Measurements from ENCODE around the gene RASAL3. TPM values are rescaled to one million over a fixed set of nuclear protein-coding genes. Genes with fewer than 3 reads are reported as not detected.

The RASAL3 gene
- total RNA-seq, 1 experiment from 2014 or later: 1.1 TPM

DNA sequence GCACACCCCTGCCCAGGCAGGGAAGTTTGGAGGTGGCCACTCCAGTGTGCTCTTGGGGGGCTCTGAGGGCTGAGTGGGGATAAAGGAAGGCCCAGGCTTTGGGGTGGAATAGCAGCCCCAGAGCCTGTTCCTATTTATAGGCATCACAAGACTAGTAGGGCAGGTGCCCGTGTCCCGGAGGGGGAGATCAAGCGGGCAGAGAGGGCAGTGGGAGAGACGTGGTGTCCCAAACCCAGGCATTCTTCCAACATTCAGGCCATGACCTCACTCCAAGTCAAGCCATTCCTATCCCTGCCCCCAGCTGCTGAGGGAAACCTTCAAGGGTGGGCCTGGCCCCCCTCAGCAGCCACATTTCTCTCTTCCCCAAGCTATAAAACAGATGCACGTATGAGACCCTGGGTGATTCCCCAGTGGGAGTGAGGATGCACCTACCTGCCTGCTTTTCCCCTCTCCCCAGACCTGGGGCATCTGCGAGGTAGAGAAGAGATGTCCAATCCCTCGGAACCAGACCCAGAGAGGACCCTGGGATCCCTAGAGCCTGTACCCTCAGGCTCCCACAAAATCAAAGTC lies 18.5 kb downstream of the RASAL3 start:
- H3K36me3 ChIP-seq (ENCODE audit: insufficient read depth, low read length, poor library complexity, severe bottlenecking): no peaks in the 10 kb centered on the region
- POLR2A ChIA-PET (ENCODE audit: low non-redundant PET): no interaction called here
- intact Hi-C loops (cut with micrococcal nuclease; ENCODE audit: unreplicated experiment): no loop called here
- TF ChIP-seq, protein P1, sequence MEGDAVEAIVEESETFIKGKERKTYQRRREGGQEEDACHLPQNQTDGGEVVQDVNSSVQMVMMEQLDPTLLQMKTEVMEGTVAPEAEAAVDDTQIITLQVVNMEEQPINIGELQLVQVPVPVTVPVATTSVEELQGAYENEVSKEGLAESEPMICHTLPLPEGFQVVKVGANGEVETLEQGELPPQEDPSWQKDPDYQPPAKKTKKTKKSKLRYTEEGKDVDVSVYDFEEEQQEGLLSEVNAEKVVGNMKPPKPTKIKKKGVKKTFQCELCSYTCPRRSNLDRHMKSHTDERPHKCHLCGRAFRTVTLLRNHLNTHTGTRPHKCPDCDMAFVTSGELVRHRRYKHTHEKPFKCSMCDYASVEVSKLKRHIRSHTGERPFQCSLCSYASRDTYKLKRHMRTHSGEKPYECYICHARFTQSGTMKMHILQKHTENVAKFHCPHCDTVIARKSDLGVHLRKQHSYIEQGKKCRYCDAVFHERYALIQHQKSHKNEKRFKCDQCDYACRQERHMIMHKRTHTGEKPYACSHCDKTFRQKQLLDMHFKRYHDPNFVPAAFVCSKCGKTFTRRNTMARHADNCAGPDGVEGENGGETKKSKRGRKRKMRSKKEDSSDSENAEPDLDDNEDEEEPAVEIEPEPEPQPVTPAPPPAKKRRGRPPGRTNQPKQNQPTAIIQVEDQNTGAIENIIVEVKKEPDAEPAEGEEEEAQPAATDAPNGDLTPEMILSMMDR (conservative IDR thresholded peaks at IDR 0.05; ENCODE audit: low read depth, low read length): no peak
- no peak for TF ChIP-seq EZH2 (IDR thresholded peaks at IDR 0.05; ENCODE audit: borderline replicate concordance, low read depth, low read length, poor library complexity, severe bottlenecking)
- BruUV-seq (replicated peaks): no TSS peak
- no peaks in the 10 kb centered on the region for H3K9me3 ChIP-seq (ENCODE audit: low read depth, low read length, poor library complexity, severe bottlenecking)
- peaks cover 8% of the 10 kb centered on the region for H3K4me1 ChIP-seq (ENCODE audit: insufficient read depth, low read length, poor library complexity, severe bottlenecking)
- CTCF ChIA-PET: no interaction called here
- DNase-seq (ENCODE audit: low spot score): no peak
- no peak overlapping the region for H3K4me3 ChIP-seq (ENCODE audit: low read depth, low read length, poor library complexity, severe bottlenecking)
- no peak overlapping the region for H3K27ac ChIP-seq (ENCODE audit: low read depth, low read length, poor library complexity, severe bottlenecking)
- H3K27me3 ChIP-seq (replicated peaks; ENCODE audit: insufficient read depth, low read depth, low read length, poor library complexity): no peaks in the 10 kb centered on the region

DNA sequence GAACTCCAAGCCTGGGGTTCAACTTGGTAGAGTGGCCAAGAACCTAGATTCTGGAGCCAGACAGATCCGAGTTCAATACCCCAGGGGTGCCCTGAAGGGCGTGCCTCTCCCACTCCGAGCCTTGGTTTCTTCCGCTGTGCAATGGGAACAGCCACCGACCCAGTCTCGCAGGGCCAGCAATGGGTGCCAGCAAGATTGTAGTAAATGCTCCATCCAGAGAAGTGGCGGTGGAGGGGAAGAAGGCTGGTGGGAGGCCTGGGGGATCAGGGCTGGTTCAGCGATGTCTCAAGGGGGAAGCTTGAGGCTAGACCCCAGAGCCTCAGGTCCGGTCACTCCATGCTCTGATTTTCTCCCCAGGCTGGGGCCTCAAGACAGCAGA lies 19.1 kb downstream of the RASAL3 start:
- ChIA-PET CTCF (no interaction called here), POLR2A (ENCODE audit: low non-redundant PET) (no interaction called here)
- Histone ChIP-seq H3K36me3 (ENCODE audit: insufficient read depth, low read length, poor library complexity, severe bottlenecking) (no peaks in the 10 kb centered on the region), H3K4me3 (ENCODE audit: low read depth, low read length, poor library complexity, severe bottlenecking) (no peak overlapping the region), H3K27me3 (replicated peaks; ENCODE audit: insufficient read depth, low read depth, low read length, poor library complexity) (no peaks in the 10 kb centered on the region), H3K27ac (ENCODE audit: low read depth, low read length, poor library complexity, severe bottlenecking) (no peak overlapping the region), H3K4me1 (ENCODE audit: insufficient read depth, low read length, poor library complexity, severe bottlenecking) (peaks cover 8% of the 10 kb centered on the region), H3K9me3 (ENCODE audit: low read depth, low read length, poor library complexity, severe bottlenecking) (no peaks in the 10 kb centered on the region)
- intact Hi-C loops (cut with micrococcal nuclease; ENCODE audit: unreplicated experiment): no loop called here
- no peak for DNase-seq (ENCODE audit: low spot score)
- TF ChIP-seq EZH2 (IDR thresholded peaks at IDR 0.05; ENCODE audit: borderline replicate concordance, low read depth, low read length, poor library complexity, severe bottlenecking): no peak
- TF ChIP-seq, protein P1 (conservative IDR thresholded peaks at IDR 0.05; ENCODE audit: low read depth, low read length): no peak
- BruUV-seq (replicated peaks): no TSS peak

DNA sequence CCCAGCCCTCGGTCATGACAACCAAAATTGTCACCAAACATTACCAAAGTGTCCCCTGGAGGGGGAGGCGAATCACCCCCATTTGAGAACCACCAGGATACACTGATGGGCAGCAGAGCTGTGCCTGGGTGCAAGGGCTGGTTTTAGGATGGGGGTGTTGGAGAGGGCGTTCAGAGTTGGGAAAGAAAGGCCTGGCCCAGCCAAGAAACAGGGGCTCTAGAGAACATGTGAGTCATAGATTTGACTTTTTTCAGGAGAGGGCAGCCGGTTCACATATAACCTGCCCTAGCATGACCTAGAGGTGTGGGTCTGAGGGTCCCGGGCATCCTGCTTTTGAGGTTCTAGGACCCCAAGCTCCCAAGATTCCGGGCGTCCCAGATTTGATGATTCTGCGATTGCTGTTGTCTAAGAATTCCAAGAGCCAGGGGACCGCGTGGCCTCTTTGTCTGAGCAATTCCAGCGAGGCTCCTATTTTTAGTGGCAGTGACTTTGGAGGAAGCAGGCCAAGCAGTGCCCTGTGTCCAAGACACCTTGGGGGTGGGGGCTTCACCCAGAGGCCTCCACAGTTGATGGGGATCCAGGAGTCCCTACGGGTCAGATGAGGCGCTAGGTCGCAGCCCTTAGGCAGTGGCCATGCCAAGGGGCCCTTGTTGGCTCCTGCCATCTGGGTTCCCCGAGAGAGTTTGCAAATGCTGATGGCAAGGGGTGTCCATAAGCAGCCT lies 19.7 kb downstream of the RASAL3 start:
- Histone ChIP-seq H3K27ac (ENCODE audit: low read depth, low read length, poor library complexity, severe bottlenecking) (no peak overlapping the region), H3K27me3 (replicated peaks; ENCODE audit: insufficient read depth, low read depth, low read length, poor library complexity) (no peaks in the 10 kb centered on the region), H3K4me3 (ENCODE audit: low read depth, low read length, poor library complexity, severe bottlenecking) (no peak overlapping the region), H3K4me1 (ENCODE audit: insufficient read depth, low read length, poor library complexity, severe bottlenecking) (peaks cover 8% of the 10 kb centered on the region), H3K36me3 (ENCODE audit: insufficient read depth, low read length, poor library complexity, severe bottlenecking) (no peaks in the 10 kb centered on the region), H3K9me3 (ENCODE audit: low read depth, low read length, poor library complexity, severe bottlenecking) (no peaks in the 10 kb centered on the region)
- TF ChIP-seq EZH2 (IDR thresholded peaks at IDR 0.05; ENCODE audit: borderline replicate concordance, low read depth, low read length, poor library complexity, severe bottlenecking): no peak
- TF ChIP-seq, protein P1 (conservative IDR thresholded peaks at IDR 0.05; ENCODE audit: low read depth, low read length): no peak
- POLR2A ChIA-PET (ENCODE audit: low non-redundant PET): no interaction called here
- CTCF ChIA-PET: no interaction called here
- no peak for DNase-seq (ENCODE audit: low spot score)
- intact Hi-C loops (cut with micrococcal nuclease; ENCODE audit: unreplicated experiment): no loop called here
- BruUV-seq (replicated peaks): no TSS peak

All from A673 (cell line).